Osteoblast (primary cell): Measurements from ENCODE around the gene TMEM54. TPM values are rescaled to one million over a fixed set of nuclear protein-coding genes. Genes with fewer than 3 reads are reported as not detected.

Source experiments
- DNase-seq: peaks from one replicate; pipeline ENCODE4 v3.0.0; 2011; ENCODE audit warnings: low spot score, mixed read lengths; ENCODE audit not compliant: insufficient read length; ENCODE audit errors: missing footprints
- H2AFZ ChIP-seq: 2 replicates; pipeline ENCODE4 v1.6.0; 2011; ENCODE audit warnings: mild to moderate bottlenecking, low read length
- H3K27ac ChIP-seq: 2 replicates; pipeline ENCODE4 v1.5.1; 2011; ENCODE audit warnings: mild to moderate bottlenecking, low read depth, low read length, moderate library complexity
- H3K27me3 ChIP-seq: 2 replicates; pipeline ENCODE4 v1.6.0; 2012; ENCODE audit warnings: mild to moderate bottlenecking, control low read depth, inconsistent platforms, low read length, moderate library complexity; ENCODE audit not compliant: insufficient read depth
- H3K36me3 ChIP-seq: 2 replicates; pipeline ENCODE4 v1.5.1; 2011; ENCODE audit warnings: mild to moderate bottlenecking, low read length, control low read depth, moderate library complexity; ENCODE audit not compliant: insufficient read depth
- H3K4me1 ChIP-seq: 2 replicates; pipeline ENCODE4 v1.5.1; 2011; ENCODE audit warnings: mild to moderate bottlenecking, low read length, control low read depth, moderate library complexity; ENCODE audit not compliant: insufficient read depth
- H3K4me2 ChIP-seq: 2 replicates; pipeline ENCODE4 v1.6.0; 2011; ENCODE audit warnings: mild to moderate bottlenecking, low read length; ENCODE audit not compliant: insufficient read depth
- H3K4me3 ChIP-seq: fragments of 200-600 bp; sonication (generic); 3 replicates; pipeline ENCODE4 v1.5.1; 2012; ENCODE audit warnings: mild to moderate bottlenecking, low read length, inconsistent platforms; ENCODE audit not compliant: insufficient read depth
- H3K79me2 ChIP-seq: 2 replicates; pipeline ENCODE4 v1.6.0; 2012; ENCODE audit warnings: mild to moderate bottlenecking, low read length, control low read depth, inconsistent platforms; ENCODE audit not compliant: insufficient read depth
- H3K9me3 ChIP-seq: 2 replicates; pipeline ENCODE4 v1.5.1; 2011; ENCODE audit warnings: low read depth, low read length, control low read depth
- H4K20me1 ChIP-seq: 2 replicates; pipeline ENCODE4 v1.6.0; 2012; ENCODE audit warnings: mild to moderate bottlenecking, low read length, control low read depth; ENCODE audit not compliant: insufficient read depth
- CTCF ChIP-seq: IDR thresholded peaks from 2 replicates; pipeline ENCODE4 v1.5.1; 2011; ENCODE audit warnings: mild to moderate bottlenecking, low read depth, low read length, moderate library complexity; ENCODE audit errors: extremely low read depth
- total RNA-seq: library from RNA; depleted of rRNA; stranded (reverse); fragments of >200 nt; gene quantifications from 2 replicates; pipeline ENCODE4 v1.2.3, GENCODE V29; 2012

Gene TMEM54
- total RNA-seq, 1 donor = 22.4 TPM

- no peaks in the 10 kb centered on the region for H3K36me3 ChIP-seq
- TF ChIP-seq CTCF = peak; percentile 85
- H4K20me1 ChIP-seq = no peaks in the 10 kb centered on the region
- no peaks in the 10 kb centered on the region for H3K79me2 ChIP-seq
- DNase-seq = peak; percentile 97
- peaks cover 11% of the 10 kb centered on the region for H3K27me3 ChIP-seq
- H3K9me3 ChIP-seq = no peaks in the 10 kb centered on the region
- no peak overlapping the region for H3K4me2 ChIP-seq
- no peak overlapping the region for H3K4me3 ChIP-seq
- no peak overlapping the region for H2AFZ ChIP-seq
- no peaks in the 10 kb centered on the region for H3K4me1 ChIP-seq
- no peak overlapping the region for H3K27ac ChIP-seq
These were observed 24.6 kb downstream of the TMEM54 start for GRCh38 chr1:32876341-32877210.

- no peak overlapping the region for H3K4me3 ChIP-seq
- TF ChIP-seq CTCF = no peak
- H4K20me1 ChIP-seq = no peaks in the 10 kb centered on the region
- no peak overlapping the region for H2AFZ ChIP-seq
- H3K27ac ChIP-seq = no peak overlapping the region
- no peak overlapping the region for H3K4me2 ChIP-seq
- peak; percentile 80 for DNase-seq
- H3K4me1 ChIP-seq = peaks cover 6% of the 10 kb centered on the region
- H3K9me3 ChIP-seq = no peaks in the 10 kb centered on the region
- H3K36me3 ChIP-seq = no peaks in the 10 kb centered on the region
- H3K27me3 ChIP-seq = peaks cover 21% of the 10 kb centered on the region
- no peaks in the 10 kb centered on the region for H3K79me2 ChIP-seq
These were observed 26.1 kb downstream of the TMEM54 start for GRCh38 chr1:32874860-32875752.

GRCh38 chr1:32873484-32873883, 27.7 kb downstream of the TMEM54 start:
- Histone ChIP-seq H3K4me1 (peaks cover 6% of the 10 kb centered on the region), H4K20me1 (no peaks in the 10 kb centered on the region), H3K27me3 (peaks cover 25% of the 10 kb centered on the region), H3K79me2 (no peaks in the 10 kb centered on the region), H2AFZ (no peak overlapping the region), H3K36me3 (no peaks in the 10 kb centered on the region), H3K4me3 (no peak overlapping the region), H3K4me2 (no peak overlapping the region), H3K27ac (no peak overlapping the region), H3K9me3 (no peaks in the 10 kb centered on the region)
- TF ChIP-seq CTCF = no peak
- DNase-seq = no peak

- Histone ChIP-seq H3K4me3 (no peak overlapping the region), H3K9me3 (no peaks in the 10 kb centered on the region), H3K4me2 (no peak overlapping the region), H3K4me1 (peaks cover 6% of the 10 kb centered on the region), H4K20me1 (no peaks in the 10 kb centered on the region), H2AFZ (no peak overlapping the region), H3K27ac (no peak overlapping the region), H3K27me3 (peaks cover 20% of the 10 kb centered on the region), H3K36me3 (no peaks in the 10 kb centered on the region), H3K79me2 (no peaks in the 10 kb centered on the region)
- peak; percentile 41 for DNase-seq
- TF ChIP-seq CTCF = no peak
These were observed 29.1 kb downstream of the TMEM54 start for GRCh38 chr1:32872192-32872460.
